Fibroblast of lung (primary cell): Measurements from ENCODE around the gene CDH4. TPM values are rescaled to one million over a fixed set of nuclear protein-coding genes. Genes with fewer than 3 reads are reported as not detected.

Experiments used
- DNase-seq, 2 donors: peaks; one replicate each; pipeline versions ENCODE4 v3.0.0 to v3.0.0-alpha.2; 2010; ENCODE audit warnings: low read depth in 2 of 2
- H2AFZ ChIP-seq: 2 replicates; pipeline ENCODE4 v1.5.1; 2012; ENCODE audit warnings: low read length, control low read depth, inconsistent platforms
- H3K27ac ChIP-seq: 2 replicates; pipeline ENCODE4 v1.5.1; 2011; ENCODE audit warnings: low read length, control low read depth; ENCODE audit not compliant: insufficient read depth
- H3K27me3 ChIP-seq: 2 replicates; pipeline ENCODE4 v1.5.1; 2011; ENCODE audit warnings: mild to moderate bottlenecking, low read length; ENCODE audit not compliant: control insufficient read depth, insufficient read depth
- H3K36me3 ChIP-seq: 2 replicates; pipeline ENCODE4 v1.5.1; 2011; ENCODE audit warnings: low read length; ENCODE audit not compliant: control insufficient read depth, insufficient read depth
- H3K4me1 ChIP-seq: 2 replicates; pipeline ENCODE4 v1.5.1; 2011; ENCODE audit warnings: low read length; ENCODE audit not compliant: control insufficient read depth, insufficient read depth; ENCODE audit errors: extremely low read depth
- H3K4me2 ChIP-seq: 2 replicates; pipeline ENCODE4 v1.5.1; 2011; ENCODE audit warnings: low read length, control low read depth; ENCODE audit not compliant: insufficient read depth; ENCODE audit errors: extremely low read depth
- H3K4me3 ChIP-seq, 4 experiments: fragments of 200-600 bp in 1 of 4; sonication (generic) in 1 of 4; replicated peaks in 1 of 4; 2 replicates each; pipeline ENCODE4 v1.5.1; 2011 to 2016; ENCODE audit warnings: low read length in 4 of 4, low read depth in 3 of 4, mild to moderate bottlenecking in 3 of 4, control low read depth in 2 of 4, inconsistent platforms in 1 of 4, mixed read lengths in 1 of 4; ENCODE audit not compliant: insufficient read depth in 1 of 4; ENCODE audit errors: control extremely low read depth in 1 of 4
- H3K79me2 ChIP-seq: 2 replicates; pipeline ENCODE4 v1.5.1; 2012; ENCODE audit warnings: mild to moderate bottlenecking, low read length, inconsistent platforms; ENCODE audit not compliant: control insufficient read depth, insufficient read depth
- H3K9ac ChIP-seq: 2 replicates; pipeline ENCODE4 v1.5.1; 2011; ENCODE audit warnings: mild to moderate bottlenecking, low read length, control low read depth; ENCODE audit not compliant: insufficient read depth
- H3K9me3 ChIP-seq: 2 replicates; pipeline ENCODE4 v1.5.1; 2012; ENCODE audit warnings: low read depth, low read length; ENCODE audit not compliant: control insufficient read depth, insufficient read depth
- H4K20me1 ChIP-seq: 2 replicates; pipeline ENCODE4 v1.5.1; 2011; ENCODE audit warnings: low read length; ENCODE audit not compliant: control insufficient read depth, insufficient read depth; ENCODE audit errors: extremely low read depth
- EZH2 ChIP-seq: IDR thresholded peaks from 2 replicates; pipeline ENCODE4 v1.5.1; 2012; ENCODE audit warnings: low read length, control low read depth, mild to moderate bottlenecking; ENCODE audit errors: missing control alignments
- polyA plus RNA-seq, 2 donors: library from polyadenylated mRNA; depleted of rRNA in 1 of 2; stranded (reverse) in 1 of 2; unstranded in 1 of 2; fragments of >200 nt; gene quantifications; 2 replicates each; pipeline ENCODE4 v1.2.1, GENCODE V29; 2011 to 2012; ENCODE audit warnings: missing spikeins in 1 of 2
- total RNA-seq: library from RNA; depleted of rRNA; stranded (reverse); fragments of >200 nt; gene quantifications from 2 replicates; pipeline ENCODE4 v1.2.1, GENCODE V29; 2014
- TF ChIP-seq, protein P1 (sequence below), 2 donors: IDR thresholded peaks in 1 of 2; conservative IDR thresholded peaks in 1 of 2; 1 replicate in 1 of 2; 2 replicates in 1 of 2; pipeline ENCODE4 v1.5.1; 2011 to 2012; ENCODE audit warnings: low read length in 2 of 2, control low read depth in 1 of 2, inconsistent platforms in 1 of 2, low read depth in 1 of 2, mild to moderate bottlenecking in 1 of 2

The CDH4 gene
- total and polyA plus RNA-seq, 2 donors (not counting 1 experiment from before 2014, with no cell fraction given): 4.8 to 6.8 TPM

DNA sequence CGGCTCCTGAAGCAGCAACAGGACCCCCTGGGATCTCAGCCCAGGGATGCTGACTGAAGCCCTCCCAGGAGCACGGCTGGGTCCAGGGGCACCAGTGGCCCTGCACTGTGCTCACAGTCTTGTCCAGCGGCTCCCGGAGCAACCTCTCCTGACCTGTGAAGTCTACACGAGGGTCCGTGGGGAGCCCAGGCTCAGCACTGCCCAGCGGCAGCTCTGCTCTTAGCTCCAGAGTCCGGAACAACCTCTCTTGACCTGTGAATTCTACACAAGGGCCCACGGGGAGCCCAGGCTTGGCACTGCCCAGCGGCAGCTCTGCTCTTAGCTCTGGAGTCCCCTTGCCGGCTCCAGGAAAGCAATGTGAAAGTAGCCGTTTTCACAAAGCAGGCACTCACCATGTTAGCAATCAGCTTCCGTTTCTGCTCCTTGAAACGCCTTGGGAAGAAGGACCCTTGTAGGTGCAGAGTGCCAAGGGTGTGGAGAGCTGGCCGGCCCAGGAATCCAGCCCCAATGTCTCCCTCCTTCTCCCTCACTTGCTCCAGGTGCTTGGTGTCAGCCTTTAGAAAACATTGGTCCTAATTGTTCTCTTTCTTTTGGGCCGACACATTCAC, 310.9 kb downstream of the CDH4 start:
- no peak for DNase-seq
- H3K9ac ChIP-seq: no peak overlapping the region
- no peaks in the 10 kb centered on the region for H3K36me3 ChIP-seq
- no peak overlapping the region for H2AFZ ChIP-seq
- H3K4me2 ChIP-seq: no peak overlapping the region
- H3K9me3 ChIP-seq: no peaks in the 10 kb centered on the region
- H4K20me1 ChIP-seq: no peaks in the 10 kb centered on the region
- H3K4me3 ChIP-seq: no peak overlapping the region
- H3K27me3 ChIP-seq: no peaks in the 10 kb centered on the region
- TF ChIP-seq EZH2: no peak
- TF ChIP-seq, protein P1, sequence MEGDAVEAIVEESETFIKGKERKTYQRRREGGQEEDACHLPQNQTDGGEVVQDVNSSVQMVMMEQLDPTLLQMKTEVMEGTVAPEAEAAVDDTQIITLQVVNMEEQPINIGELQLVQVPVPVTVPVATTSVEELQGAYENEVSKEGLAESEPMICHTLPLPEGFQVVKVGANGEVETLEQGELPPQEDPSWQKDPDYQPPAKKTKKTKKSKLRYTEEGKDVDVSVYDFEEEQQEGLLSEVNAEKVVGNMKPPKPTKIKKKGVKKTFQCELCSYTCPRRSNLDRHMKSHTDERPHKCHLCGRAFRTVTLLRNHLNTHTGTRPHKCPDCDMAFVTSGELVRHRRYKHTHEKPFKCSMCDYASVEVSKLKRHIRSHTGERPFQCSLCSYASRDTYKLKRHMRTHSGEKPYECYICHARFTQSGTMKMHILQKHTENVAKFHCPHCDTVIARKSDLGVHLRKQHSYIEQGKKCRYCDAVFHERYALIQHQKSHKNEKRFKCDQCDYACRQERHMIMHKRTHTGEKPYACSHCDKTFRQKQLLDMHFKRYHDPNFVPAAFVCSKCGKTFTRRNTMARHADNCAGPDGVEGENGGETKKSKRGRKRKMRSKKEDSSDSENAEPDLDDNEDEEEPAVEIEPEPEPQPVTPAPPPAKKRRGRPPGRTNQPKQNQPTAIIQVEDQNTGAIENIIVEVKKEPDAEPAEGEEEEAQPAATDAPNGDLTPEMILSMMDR (conservative IDR thresholded peaks at IDR 0.05 in 1 of 2, IDR thresholded peaks at IDR 0.05 in 1 of 2; ENCODE audit: low read depth in 1 of 2, low read length in 2 of 2): no peak
- H3K27ac ChIP-seq: no peak overlapping the region
- H3K79me2 ChIP-seq: no peaks in the 10 kb centered on the region
- no peaks in the 10 kb centered on the region for H3K4me1 ChIP-seq

DNA sequence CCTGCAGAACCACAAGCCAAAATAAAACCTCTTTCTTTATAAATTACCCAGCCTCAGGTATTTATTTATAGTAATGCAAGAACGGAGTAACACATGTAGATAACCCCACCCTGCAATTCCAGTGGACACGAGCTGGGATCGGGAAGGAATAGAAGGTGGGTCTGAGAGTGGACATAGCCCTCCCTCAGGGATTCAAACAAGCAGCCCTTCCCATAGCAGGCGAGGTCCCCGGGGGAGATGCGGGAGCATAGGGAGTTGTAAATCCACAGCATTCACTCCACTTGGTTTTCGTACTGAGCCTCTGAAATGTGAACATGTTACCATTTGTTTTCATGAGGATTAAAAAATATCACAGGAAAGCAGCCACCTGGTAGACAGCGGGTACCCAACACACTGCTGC, 312.6 kb downstream of the CDH4 start:
- H3K79me2 ChIP-seq: no peaks in the 10 kb centered on the region
- H3K27me3 ChIP-seq: no peaks in the 10 kb centered on the region
- no peak overlapping the region for H3K27ac ChIP-seq
- H3K4me1 ChIP-seq: no peaks in the 10 kb centered on the region
- no peak overlapping the region for H2AFZ ChIP-seq
- no peak overlapping the region for H3K4me3 ChIP-seq
- DNase-seq: no peak
- no peak overlapping the region for H3K9ac ChIP-seq
- no peaks in the 10 kb centered on the region for H3K36me3 ChIP-seq
- H3K9me3 ChIP-seq: no peaks in the 10 kb centered on the region
- H4K20me1 ChIP-seq: no peaks in the 10 kb centered on the region
- TF ChIP-seq EZH2: no peak
- TF ChIP-seq, protein P1 (conservative IDR thresholded peaks at IDR 0.05 in 1 of 2, IDR thresholded peaks at IDR 0.05 in 1 of 2; ENCODE audit: low read depth in 1 of 2, low read length in 2 of 2): no peak
- no peak overlapping the region for H3K4me2 ChIP-seq

DNA sequence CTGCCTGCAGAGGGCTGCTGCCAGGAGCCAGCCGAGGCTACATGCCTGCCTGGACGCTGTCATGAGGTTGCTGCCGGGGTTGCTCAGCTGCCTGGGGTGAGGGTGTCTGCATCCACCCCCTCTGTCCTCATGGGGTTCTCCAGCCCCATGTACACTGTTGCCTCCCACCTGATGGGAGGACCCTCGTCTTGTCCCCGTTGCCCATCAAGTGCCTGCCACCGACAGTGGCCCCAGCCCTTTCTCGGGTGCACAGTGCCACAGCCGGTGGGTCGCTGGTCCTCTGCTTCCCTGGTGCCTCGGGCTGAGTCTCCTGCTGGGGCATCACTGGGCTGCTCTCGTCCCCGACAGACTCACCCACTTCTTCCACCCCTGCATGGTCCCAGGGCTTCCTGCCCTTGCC, 313.7 kb downstream of the CDH4 start:
- H3K9me3 ChIP-seq: no peaks in the 10 kb centered on the region
- TF ChIP-seq EZH2: no peak
- TF ChIP-seq, protein P1 (conservative IDR thresholded peaks at IDR 0.05 in 1 of 2, IDR thresholded peaks at IDR 0.05 in 1 of 2; ENCODE audit: low read depth in 1 of 2, low read length in 2 of 2): no peak
- H2AFZ ChIP-seq: no peak overlapping the region
- no peaks in the 10 kb centered on the region for H3K27me3 ChIP-seq
- H3K4me3 ChIP-seq: no peak overlapping the region
- H3K36me3 ChIP-seq: no peaks in the 10 kb centered on the region
- H3K4me2 ChIP-seq: no peak overlapping the region
- H3K79me2 ChIP-seq: no peaks in the 10 kb centered on the region
- H3K9ac ChIP-seq: no peak overlapping the region
- no peak overlapping the region for H3K27ac ChIP-seq
- H4K20me1 ChIP-seq: no peaks in the 10 kb centered on the region
- DNase-seq: no peak
- H3K4me1 ChIP-seq: no peaks in the 10 kb centered on the region
